ENCODE results near the gene ACOT12.

DNA sequence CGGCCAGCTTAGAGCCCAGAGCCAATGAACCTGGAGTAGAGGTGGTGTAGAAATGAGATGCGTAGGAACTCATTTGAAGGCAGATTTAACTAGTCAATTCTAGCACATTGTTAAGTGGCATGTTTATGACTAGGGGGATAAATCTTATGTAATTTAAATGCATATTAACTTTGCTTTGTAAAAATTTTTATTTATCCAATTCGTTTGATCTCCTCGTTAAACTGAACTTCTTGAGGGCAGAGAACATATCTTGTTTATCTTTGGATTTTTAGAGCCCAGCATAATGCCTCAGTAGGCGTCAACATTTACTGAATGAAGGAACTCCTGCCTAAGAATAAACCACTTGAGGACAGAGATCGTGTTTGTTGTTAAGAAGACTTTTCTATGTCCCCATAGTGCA, 41.1 kb upstream of the ACOT12 start:
- TF ChIP-seq, protein P1, sequence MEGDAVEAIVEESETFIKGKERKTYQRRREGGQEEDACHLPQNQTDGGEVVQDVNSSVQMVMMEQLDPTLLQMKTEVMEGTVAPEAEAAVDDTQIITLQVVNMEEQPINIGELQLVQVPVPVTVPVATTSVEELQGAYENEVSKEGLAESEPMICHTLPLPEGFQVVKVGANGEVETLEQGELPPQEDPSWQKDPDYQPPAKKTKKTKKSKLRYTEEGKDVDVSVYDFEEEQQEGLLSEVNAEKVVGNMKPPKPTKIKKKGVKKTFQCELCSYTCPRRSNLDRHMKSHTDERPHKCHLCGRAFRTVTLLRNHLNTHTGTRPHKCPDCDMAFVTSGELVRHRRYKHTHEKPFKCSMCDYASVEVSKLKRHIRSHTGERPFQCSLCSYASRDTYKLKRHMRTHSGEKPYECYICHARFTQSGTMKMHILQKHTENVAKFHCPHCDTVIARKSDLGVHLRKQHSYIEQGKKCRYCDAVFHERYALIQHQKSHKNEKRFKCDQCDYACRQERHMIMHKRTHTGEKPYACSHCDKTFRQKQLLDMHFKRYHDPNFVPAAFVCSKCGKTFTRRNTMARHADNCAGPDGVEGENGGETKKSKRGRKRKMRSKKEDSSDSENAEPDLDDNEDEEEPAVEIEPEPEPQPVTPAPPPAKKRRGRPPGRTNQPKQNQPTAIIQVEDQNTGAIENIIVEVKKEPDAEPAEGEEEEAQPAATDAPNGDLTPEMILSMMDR (IDR thresholded peaks at IDR 0.05), result no peak
- no peak for TF ChIP-seq CBFB (CRISPR knock-in tag; IDR thresholded peaks at IDR 0.05; ENCODE audit: low read depth)
- TF ChIP-seq, protein P2, sequence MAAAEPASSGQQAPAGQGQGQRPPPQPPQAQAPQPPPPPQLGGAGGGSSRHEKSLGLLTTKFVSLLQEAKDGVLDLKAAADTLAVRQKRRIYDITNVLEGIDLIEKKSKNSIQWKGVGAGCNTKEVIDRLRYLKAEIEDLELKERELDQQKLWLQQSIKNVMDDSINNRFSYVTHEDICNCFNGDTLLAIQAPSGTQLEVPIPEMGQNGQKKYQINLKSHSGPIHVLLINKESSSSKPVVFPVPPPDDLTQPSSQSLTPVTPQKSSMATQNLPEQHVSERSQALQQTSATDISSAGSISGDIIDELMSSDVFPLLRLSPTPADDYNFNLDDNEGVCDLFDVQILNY (CRISPR knock-in tag; IDR thresholded peaks at IDR 0.05), result no peak
- TF ChIP-seq, protein P3, sequence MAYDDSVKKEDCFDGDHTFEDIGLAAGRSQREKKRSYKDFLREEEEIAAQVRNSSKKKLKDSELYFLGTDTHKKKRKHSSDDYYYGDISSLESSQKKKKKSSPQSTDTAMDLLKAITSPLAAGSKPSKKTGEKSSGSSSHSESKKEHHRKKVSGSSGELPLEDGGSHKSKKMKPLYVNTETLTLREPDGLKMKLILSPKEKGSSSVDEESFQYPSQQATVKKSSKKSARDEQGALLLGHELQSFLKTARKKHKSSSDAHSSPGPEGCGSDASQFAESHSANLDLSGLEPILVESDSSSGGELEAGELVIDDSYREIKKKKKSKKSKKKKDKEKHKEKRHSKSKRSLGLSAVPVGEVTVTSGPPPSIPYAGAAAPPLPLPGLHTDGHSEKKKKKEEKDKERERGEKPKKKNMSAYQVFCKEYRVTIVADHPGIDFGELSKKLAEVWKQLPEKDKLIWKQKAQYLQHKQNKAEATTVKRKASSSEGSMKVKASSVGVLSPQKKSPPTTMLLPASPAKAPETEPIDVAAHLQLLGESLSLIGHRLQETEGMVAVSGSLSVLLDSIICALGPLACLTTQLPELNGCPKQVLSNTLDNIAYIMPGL (CRISPR knock-in tag; IDR thresholded peaks at IDR 0.05), result no peak
- TF ChIP-seq, protein P4, sequence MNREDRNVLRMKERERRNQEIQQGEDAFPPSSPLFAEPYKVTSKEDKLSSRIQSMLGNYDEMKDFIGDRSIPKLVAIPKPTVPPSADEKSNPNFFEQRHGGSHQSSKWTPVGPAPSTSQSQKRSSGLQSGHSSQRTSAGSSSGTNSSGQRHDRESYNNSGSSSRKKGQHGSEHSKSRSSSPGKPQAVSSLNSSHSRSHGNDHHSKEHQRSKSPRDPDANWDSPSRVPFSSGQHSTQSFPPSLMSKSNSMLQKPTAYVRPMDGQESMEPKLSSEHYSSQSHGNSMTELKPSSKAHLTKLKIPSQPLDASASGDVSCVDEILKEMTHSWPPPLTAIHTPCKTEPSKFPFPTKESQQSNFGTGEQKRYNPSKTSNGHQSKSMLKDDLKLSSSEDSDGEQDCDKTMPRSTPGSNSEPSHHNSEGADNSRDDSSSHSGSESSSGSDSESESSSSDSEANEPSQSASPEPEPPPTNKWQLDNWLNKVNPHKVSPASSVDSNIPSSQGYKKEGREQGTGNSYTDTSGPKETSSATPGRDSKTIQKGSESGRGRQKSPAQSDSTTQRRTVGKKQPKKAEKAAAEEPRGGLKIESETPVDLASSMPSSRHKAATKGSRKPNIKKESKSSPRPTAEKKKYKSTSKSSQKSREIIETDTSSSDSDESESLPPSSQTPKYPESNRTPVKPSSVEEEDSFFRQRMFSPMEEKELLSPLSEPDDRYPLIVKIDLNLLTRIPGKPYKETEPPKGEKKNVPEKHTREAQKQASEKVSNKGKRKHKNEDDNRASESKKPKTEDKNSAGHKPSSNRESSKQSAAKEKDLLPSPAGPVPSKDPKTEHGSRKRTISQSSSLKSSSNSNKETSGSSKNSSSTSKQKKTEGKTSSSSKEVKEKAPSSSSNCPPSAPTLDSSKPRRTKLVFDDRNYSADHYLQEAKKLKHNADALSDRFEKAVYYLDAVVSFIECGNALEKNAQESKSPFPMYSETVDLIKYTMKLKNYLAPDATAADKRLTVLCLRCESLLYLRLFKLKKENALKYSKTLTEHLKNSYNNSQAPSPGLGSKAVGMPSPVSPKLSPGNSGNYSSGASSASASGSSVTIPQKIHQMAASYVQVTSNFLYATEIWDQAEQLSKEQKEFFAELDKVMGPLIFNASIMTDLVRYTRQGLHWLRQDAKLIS (CRISPR knock-in tag; IDR thresholded peaks at IDR 0.05; ENCODE audit: borderline replicate concordance), result no peak
- TF ChIP-seq, protein P5, sequence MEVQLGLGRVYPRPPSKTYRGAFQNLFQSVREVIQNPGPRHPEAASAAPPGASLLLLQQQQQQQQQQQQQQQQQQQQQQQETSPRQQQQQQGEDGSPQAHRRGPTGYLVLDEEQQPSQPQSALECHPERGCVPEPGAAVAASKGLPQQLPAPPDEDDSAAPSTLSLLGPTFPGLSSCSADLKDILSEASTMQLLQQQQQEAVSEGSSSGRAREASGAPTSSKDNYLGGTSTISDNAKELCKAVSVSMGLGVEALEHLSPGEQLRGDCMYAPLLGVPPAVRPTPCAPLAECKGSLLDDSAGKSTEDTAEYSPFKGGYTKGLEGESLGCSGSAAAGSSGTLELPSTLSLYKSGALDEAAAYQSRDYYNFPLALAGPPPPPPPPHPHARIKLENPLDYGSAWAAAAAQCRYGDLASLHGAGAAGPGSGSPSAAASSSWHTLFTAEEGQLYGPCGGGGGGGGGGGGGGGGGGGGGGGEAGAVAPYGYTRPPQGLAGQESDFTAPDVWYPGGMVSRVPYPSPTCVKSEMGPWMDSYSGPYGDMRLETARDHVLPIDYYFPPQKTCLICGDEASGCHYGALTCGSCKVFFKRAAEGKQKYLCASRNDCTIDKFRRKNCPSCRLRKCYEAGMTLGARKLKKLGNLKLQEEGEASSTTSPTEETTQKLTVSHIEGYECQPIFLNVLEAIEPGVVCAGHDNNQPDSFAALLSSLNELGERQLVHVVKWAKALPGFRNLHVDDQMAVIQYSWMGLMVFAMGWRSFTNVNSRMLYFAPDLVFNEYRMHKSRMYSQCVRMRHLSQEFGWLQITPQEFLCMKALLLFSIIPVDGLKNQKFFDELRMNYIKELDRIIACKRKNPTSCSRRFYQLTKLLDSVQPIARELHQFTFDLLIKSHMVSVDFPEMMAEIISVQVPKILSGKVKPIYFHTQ (CRISPR knock-in tag; IDR thresholded peaks at IDR 0.05), result no peak
- TF ChIP-seq, protein P6, sequence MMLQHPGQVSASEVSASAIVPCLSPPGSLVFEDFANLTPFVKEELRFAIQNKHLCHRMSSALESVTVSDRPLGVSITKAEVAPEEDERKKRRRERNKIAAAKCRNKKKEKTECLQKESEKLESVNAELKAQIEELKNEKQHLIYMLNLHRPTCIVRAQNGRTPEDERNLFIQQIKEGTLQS (CRISPR knock-in tag; conservative IDR thresholded peaks at IDR 0.05), result no peak
- TF ChIP-seq KAT7 (CRISPR knock-in tag; IDR thresholded peaks at IDR 0.05; ENCODE audit: borderline replicate concordance), result no peak
- no peak for TF ChIP-seq JUN (CRISPR knock-in tag; IDR thresholded peaks at IDR 0.05)
- TF ChIP-seq, protein P7, sequence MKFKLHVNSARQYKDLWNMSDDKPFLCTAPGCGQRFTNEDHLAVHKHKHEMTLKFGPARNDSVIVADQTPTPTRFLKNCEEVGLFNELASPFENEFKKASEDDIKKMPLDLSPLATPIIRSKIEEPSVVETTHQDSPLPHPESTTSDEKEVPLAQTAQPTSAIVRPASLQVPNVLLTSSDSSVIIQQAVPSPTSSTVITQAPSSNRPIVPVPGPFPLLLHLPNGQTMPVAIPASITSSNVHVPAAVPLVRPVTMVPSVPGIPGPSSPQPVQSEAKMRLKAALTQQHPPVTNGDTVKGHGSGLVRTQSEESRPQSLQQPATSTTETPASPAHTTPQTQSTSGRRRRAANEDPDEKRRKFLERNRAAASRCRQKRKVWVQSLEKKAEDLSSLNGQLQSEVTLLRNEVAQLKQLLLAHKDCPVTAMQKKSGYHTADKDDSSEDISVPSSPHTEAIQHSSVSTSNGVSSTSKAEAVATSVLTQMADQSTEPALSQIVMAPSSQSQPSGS (CRISPR knock-in tag; IDR thresholded peaks at IDR 0.05; ENCODE audit: borderline replicate concordance, low read depth), result no peak
- TF ChIP-seq TEAD1 (CRISPR knock-in tag; IDR thresholded peaks at IDR 0.05), result no peak
- TF ChIP-seq TCF7 (CRISPR knock-in tag; IDR thresholded peaks at IDR 0.05; ENCODE audit: low read depth), result no peak
- TF ChIP-seq NFE2L1 (CRISPR knock-in tag; IDR thresholded peaks at IDR 0.05), result no peak
